Mesothelial cell of epicardium (in vitro differentiated cells): ENCODE data around the gene DIPK1A. TPM values are rescaled to one million over a fixed set of nuclear protein-coding genes. Genes with fewer than 3 reads are reported as not detected.

Source experiments
- DNase-seq, 2 experiments: peaks; one replicate each; pipeline ENCODE4 v3.0.0; 2021; ENCODE audit warnings: low spot score in 2 of 2; ENCODE audit not compliant: unreplicated experiment in 2 of 2
- H3K27ac Mint-ChIP-seq: 2 replicates; pipeline ENCODE4 v1.8.0; 2021; ENCODE audit warnings: mixed read lengths
- H3K27me3 Mint-ChIP-seq: 2 replicates; pipeline ENCODE4 v1.8.0; 2021; ENCODE audit warnings: low read depth, mixed read lengths
- H3K36me3 Mint-ChIP-seq: 2 replicates; pipeline ENCODE4 v1.8.0; 2021; ENCODE audit warnings: mixed read lengths
- H3K4me1 Mint-ChIP-seq: 2 replicates; pipeline ENCODE4 v1.8.0; 2021; ENCODE audit warnings: mixed read lengths
- H3K4me3 Mint-ChIP-seq: 2 replicates; pipeline ENCODE4 v1.8.0; 2021; ENCODE audit warnings: mild to moderate bottlenecking, moderate library complexity, mixed read lengths
- H3K9me3 Mint-ChIP-seq: 2 replicates; pipeline ENCODE4 v1.8.0; 2021; ENCODE audit warnings: mixed read lengths
- total RNA-seq: library from RNA; stranded (reverse); gene quantifications from 3 replicates; pipeline ENCODE4 v1.2.1, GENCODE V29; 2021
- TF ChIP-seq, protein P1 (sequence below): fragments of 200-600 bp; sonication (generic); IDR thresholded peaks from one replicate; pipeline ENCODE4 v1.5.0; 2021; ENCODE audit warnings: antibody characterized with exemption; ENCODE audit not compliant: unreplicated experiment

The DIPK1A gene
- total RNA-seq, 1 donor from 2014 or later, result 12.3 TPM

DNA sequence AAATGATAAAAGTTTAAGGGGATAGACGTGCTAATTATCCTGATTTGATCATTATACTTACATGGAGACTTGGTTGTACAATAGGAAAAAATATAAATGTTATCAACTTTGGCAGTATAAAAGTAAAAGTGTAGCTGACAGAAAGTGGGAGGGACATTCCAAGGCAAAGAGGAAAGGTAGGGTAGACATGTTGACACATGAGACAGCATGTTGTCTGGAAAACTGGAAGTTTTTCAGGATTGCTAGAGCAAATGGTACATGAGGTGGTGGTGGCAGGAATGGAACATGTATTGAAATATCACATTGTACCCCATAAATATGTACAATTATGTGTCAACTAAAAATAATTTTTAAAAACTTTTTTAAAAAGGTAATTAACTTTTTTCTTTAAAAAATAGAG, 13.2 kb downstream of the DIPK1A start:
- H3K27me3 Mint-ChIP-seq, result no peaks in the 10 kb centered on the region
- H3K36me3 Mint-ChIP-seq, result peaks cover 5% of the 10 kb centered on the region
- peaks cover 20% of the 10 kb centered on the region for H3K4me1 Mint-ChIP-seq
- peaks cover 10% of the 10 kb centered on the region for H3K9me3 Mint-ChIP-seq
- H3K27ac Mint-ChIP-seq, result no peak overlapping the region
- DNase-seq, result no peak
- TF ChIP-seq, protein P1, sequence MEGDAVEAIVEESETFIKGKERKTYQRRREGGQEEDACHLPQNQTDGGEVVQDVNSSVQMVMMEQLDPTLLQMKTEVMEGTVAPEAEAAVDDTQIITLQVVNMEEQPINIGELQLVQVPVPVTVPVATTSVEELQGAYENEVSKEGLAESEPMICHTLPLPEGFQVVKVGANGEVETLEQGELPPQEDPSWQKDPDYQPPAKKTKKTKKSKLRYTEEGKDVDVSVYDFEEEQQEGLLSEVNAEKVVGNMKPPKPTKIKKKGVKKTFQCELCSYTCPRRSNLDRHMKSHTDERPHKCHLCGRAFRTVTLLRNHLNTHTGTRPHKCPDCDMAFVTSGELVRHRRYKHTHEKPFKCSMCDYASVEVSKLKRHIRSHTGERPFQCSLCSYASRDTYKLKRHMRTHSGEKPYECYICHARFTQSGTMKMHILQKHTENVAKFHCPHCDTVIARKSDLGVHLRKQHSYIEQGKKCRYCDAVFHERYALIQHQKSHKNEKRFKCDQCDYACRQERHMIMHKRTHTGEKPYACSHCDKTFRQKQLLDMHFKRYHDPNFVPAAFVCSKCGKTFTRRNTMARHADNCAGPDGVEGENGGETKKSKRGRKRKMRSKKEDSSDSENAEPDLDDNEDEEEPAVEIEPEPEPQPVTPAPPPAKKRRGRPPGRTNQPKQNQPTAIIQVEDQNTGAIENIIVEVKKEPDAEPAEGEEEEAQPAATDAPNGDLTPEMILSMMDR, result no peak
- no peak overlapping the region for H3K4me3 Mint-ChIP-seq

DNA sequence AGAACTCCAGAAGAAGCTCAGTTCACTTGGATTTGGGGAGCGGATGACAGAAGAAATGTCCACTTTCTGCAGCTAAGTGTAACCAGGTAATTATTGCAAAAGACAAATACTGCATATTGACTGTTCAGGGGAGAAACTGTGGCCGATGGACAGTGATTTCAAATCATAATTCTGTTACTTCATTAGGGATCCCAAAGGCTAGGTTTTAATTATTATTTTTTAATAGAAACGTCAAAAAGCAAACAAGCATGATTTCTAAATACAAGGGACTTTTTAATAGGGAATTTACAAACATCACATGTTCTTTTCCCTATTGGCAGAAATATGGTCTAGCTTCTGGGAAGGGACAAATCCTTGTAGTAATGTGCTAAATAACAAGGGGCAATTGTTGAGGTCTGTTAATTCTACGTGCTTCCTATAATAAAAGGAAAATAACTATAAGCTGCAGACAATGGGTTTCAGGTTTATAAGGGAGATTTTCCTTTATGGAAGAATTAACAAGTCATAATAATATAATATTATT, 15.5 kb downstream of the DIPK1A start:
- peaks cover 5% of the 10 kb centered on the region for H3K36me3 Mint-ChIP-seq
- DNase-seq, result no peak
- peaks cover 10% of the 10 kb centered on the region for H3K9me3 Mint-ChIP-seq
- TF ChIP-seq, protein P1, result no peak
- no peak overlapping the region for H3K4me3 Mint-ChIP-seq
- H3K27me3 Mint-ChIP-seq, result no peaks in the 10 kb centered on the region
- peaks cover 30% of the 10 kb centered on the region for H3K4me1 Mint-ChIP-seq
- no peak overlapping the region for H3K27ac Mint-ChIP-seq

DNA sequence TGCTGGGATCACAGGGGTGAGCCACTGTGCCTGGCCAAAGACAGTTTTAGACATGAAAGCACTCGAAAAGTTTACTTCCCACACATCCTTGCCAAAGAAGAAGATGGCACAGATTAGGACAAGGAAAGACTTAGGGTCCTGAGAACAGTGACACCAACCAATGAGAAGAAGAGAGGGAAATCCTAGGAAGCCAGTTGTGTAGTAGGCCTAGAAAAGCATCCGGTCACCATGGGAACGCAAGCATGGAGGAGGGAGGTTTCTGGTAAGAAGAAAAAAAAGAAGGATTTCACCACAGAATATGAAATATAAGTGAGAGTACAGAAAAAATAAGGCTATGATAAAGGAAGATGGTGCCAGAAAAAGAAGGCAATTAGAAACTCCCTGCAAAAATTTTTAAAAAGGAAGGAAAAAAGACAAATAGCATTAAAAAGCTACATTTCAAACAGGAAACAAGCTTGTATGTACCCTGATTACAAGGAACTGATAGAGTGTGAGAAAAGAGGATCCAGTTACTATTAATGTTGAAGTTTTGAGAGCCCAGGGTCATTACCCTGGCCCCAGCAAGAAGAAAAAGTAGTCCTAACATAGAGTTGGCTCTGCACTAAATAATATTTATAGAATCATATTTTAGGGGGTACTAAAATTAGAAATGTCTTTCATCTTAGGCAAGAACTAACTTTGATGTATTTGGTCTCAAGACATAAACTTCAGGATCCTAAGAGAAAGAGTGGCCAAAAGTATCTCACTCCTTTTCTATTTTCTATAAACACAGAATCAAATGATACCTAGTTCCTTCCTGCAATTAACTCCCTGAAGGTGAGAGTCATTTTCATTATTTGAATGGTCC, 16.1 kb downstream of the DIPK1A start:
- H3K4me3 Mint-ChIP-seq, result no peak overlapping the region
- no peak overlapping the region for H3K27ac Mint-ChIP-seq
- peaks cover 5% of the 10 kb centered on the region for H3K36me3 Mint-ChIP-seq
- peaks cover 10% of the 10 kb centered on the region for H3K9me3 Mint-ChIP-seq
- peaks cover 30% of the 10 kb centered on the region for H3K4me1 Mint-ChIP-seq
- no peak for DNase-seq
- H3K27me3 Mint-ChIP-seq, result no peaks in the 10 kb centered on the region
- TF ChIP-seq, protein P1, result no peak

DNA sequence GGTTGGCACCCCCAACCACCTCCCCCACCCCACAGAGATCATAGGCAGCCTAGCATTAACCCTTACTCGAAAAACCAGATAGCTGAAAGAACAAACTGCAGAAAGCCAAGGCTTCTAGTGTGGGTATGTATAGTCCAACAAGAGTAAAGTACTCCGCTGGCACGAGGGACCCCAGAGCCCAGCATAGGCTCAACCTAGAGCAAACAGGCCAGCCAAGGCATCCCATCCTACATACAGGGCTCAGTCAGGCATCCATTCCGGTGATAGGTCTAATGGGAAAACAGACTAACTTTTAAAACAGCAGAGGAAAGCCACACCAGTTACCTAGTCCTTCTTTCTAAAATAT, 17.8 kb downstream of the DIPK1A start:
- H3K9me3 Mint-ChIP-seq, result peaks cover 10% of the 10 kb centered on the region
- TF ChIP-seq, protein P1, result no peak
- no peak overlapping the region for H3K4me3 Mint-ChIP-seq
- no peaks in the 10 kb centered on the region for H3K27me3 Mint-ChIP-seq
- H3K36me3 Mint-ChIP-seq, result peaks cover 5% of the 10 kb centered on the region
- DNase-seq, result no peak
- H3K4me1 Mint-ChIP-seq, result peaks cover 30% of the 10 kb centered on the region
- peak overlapping the region; percentile 74 for H3K27ac Mint-ChIP-seq

DNA sequence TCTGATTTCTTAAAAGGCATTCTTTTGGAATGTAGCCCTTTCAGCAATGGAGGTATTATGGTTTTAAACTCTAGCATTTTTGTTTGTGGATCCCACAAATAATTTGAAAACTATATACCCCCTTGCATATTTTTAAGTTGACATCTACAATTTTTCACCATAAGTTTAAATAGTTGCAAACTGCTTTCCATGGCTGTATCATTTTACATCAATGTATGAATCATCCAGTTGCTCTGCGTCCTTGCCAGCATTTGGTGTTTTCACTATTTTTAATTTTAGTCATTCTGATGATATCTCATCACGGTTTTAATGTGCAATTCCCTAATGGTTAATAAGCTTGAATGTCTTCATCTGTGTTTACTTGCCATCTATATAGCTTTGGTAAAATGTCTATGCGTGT, 20.7 kb downstream of the DIPK1A start:
- H3K36me3 Mint-ChIP-seq, result no peaks in the 10 kb centered on the region
- H3K4me3 Mint-ChIP-seq, result no peak overlapping the region
- TF ChIP-seq, protein P1, result no peak
- H3K4me1 Mint-ChIP-seq, result peaks cover 35% of the 10 kb centered on the region
- no peaks in the 10 kb centered on the region for H3K9me3 Mint-ChIP-seq
- no peak for DNase-seq
- H3K27ac Mint-ChIP-seq, result no peak overlapping the region
- no peaks in the 10 kb centered on the region for H3K27me3 Mint-ChIP-seq
